ENCODE data around the gene ARHGAP28.

- TF ChIP-seq CTCF (IDR thresholded peaks at IDR 0.05; ENCODE audit: poor library complexity, severe bottlenecking) (no peak), RAD21 (conservative IDR thresholded peaks at IDR 0.05) (no peak), REST (IDR thresholded peaks at IDR 0.05; ENCODE audit: borderline replicate concordance) (no peak)
Observed at GRCh38 chr18:6792391-6792790, 62.9 kb downstream of the ARHGAP28 start.

Data from neural cell (in vitro differentiated cells).